Thoracic aorta (tissue), 2 donors: ENCODE measurements around the gene ACTG1. TPM values are rescaled to one million over a fixed set of nuclear protein-coding genes. Genes with fewer than 3 reads are reported as not detected.

Experiments
- ATAC-seq: fragments of 150-250 bp; one replicate; pipeline ENCODE4 v1.8.0; 2017; ENCODE audit warnings: low read depth; ENCODE audit not compliant: insufficient number of reproducible peaks, low FRiP score
- DNase-seq: peaks from one replicate; pipeline ENCODE4 v3.0.0-alpha.2; 2020; ENCODE audit warnings: low spot score
- H3K27ac ChIP-seq, 2 donors: fragments of 200-600 bp; sonication (generic); 1 replicate in 1 of 2; 2 replicates in 1 of 2; pipeline ENCODE4 v1.5.1; 2016; ENCODE audit warnings: mild to moderate bottlenecking in 2 of 2, moderate library complexity in 2 of 2
- H3K27me3 ChIP-seq: fragments of 200-600 bp; sonication (generic); replicated peaks from 2 replicates; pipeline ENCODE4 v1.6.0; 2016; ENCODE audit warnings: mild to moderate bottlenecking; ENCODE audit not compliant: insufficient read depth
- H3K36me3 ChIP-seq: fragments of 200-600 bp; sonication (generic); one replicate; pipeline ENCODE4 v1.5.1; 2016
- H3K4me1 ChIP-seq, 2 donors: fragments of 200-600 bp; sonication (generic); 1 replicate in 1 of 2; 2 replicates in 1 of 2; pipeline versions ENCODE4 v1.5.1 to v1.6.0; 2016; ENCODE audit warnings: low read depth in 2 of 2, mild to moderate bottlenecking in 1 of 2; ENCODE audit not compliant: control insufficient read depth in 1 of 2
- H3K4me3 ChIP-seq: fragments of 200-600 bp; sonication (generic); 2 replicates; pipeline ENCODE4 v1.5.1; 2016; ENCODE audit warnings: mild to moderate bottlenecking
- H3K9me3 ChIP-seq: fragments of 200-600 bp; sonication (generic); 2 replicates; pipeline ENCODE4 v1.5.1; 2016
- total RNA-seq, 2 donors: library from RNA; depleted of rRNA; stranded (reverse); fragments of >200 nt; gene quantifications; one replicate each; pipeline versions ENCODE4 v1.1.0 to v1.2.3, GENCODE V29; 2016
- TF ChIP-seq, protein P1 (sequence below): fragments of 200-600 bp; sonication (generic); IDR thresholded peaks from one replicate; pipeline ENCODE4 v1.5.1; 2019; ENCODE audit warnings: antibody characterized with exemption

The ACTG1 gene
- total RNA-seq, 2 donors from 2014 or later, result 4,421 to 4,935 TPM

DNA sequence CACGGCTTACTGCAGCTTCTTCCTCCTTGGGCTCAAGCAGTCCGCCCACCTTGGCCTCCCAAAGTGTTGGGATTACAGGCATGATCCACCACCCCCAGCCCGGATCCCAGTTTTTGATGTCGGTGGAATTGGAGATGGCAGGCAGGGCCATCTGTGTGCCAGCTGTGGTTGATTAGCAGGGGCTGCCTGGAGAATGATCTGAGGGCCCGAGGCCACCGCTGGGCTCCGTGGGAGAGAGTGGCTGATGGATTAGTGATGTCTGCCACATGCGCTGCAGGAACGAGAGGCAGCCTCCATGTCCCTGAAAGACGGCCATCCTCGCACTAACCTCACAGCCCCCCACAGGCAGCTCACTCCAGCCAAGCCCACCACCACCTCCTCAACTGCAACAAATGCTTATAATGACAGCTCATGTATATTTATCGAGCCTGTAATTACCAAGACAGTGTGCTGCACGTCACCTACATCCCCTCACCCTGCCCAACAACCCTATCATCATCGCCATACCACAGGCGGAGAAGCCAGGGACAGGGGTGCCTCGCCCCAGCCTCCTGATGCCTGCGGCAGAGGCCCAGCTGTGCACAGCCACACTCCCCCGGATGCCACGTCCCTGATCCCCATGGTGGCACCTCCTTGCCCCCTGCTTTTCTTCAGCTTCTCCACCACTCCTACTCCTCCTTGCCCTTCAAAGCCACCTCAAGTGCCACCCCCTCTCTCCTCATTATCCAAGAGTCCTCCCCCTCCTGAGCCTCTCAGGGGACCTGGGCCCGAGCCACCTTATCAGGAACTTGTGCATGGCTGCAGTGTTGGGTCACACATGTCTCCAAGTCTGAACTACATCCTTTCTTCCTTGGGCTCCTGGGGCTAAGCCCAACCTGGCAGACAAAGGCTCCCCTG lies 33.2 kb downstream of the ACTG1 start:
- no peak overlapping the region for H3K4me3 ChIP-seq
- TF ChIP-seq, protein P1, sequence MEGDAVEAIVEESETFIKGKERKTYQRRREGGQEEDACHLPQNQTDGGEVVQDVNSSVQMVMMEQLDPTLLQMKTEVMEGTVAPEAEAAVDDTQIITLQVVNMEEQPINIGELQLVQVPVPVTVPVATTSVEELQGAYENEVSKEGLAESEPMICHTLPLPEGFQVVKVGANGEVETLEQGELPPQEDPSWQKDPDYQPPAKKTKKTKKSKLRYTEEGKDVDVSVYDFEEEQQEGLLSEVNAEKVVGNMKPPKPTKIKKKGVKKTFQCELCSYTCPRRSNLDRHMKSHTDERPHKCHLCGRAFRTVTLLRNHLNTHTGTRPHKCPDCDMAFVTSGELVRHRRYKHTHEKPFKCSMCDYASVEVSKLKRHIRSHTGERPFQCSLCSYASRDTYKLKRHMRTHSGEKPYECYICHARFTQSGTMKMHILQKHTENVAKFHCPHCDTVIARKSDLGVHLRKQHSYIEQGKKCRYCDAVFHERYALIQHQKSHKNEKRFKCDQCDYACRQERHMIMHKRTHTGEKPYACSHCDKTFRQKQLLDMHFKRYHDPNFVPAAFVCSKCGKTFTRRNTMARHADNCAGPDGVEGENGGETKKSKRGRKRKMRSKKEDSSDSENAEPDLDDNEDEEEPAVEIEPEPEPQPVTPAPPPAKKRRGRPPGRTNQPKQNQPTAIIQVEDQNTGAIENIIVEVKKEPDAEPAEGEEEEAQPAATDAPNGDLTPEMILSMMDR, result no peak
- no peaks in the 10 kb centered on the region for H3K36me3 ChIP-seq
- no peak for ATAC-seq
- H3K27me3 ChIP-seq, result no peaks in the 10 kb centered on the region
- H3K27ac ChIP-seq, result no peak overlapping the region
- peaks cover 6 to 32% of the 10 kb centered on the region in 2 donors for H3K4me1 ChIP-seq
- DNase-seq, result no peak
- no peaks in the 10 kb centered on the region for H3K9me3 ChIP-seq

DNA sequence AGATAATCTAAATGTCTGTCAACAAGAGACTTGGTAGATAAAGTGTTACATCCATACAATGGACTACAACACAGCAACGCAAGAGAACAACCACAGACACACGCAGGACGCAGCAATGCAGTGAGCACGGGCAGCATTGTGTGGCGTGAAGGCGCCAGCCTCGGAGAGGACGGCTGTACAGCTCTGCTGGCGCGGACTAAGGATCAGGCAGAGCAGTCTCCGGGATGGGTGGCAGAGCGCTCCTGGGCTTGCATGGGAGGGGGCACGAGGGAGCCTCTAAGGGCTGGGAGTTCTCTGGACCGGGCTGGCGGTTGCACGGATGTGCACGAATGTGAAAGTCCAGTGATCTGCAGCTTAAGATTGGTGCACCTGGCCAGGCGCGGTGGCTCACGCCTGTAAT lies 34.5 kb downstream of the ACTG1 start:
- H3K27ac ChIP-seq, result no peak overlapping the region
- peaks cover 3 to 22% of the 10 kb centered on the region in 2 donors for H3K4me1 ChIP-seq
- no peak for ATAC-seq
- no peak for DNase-seq
- no peaks in the 10 kb centered on the region for H3K27me3 ChIP-seq
- no peaks in the 10 kb centered on the region for H3K36me3 ChIP-seq
- H3K9me3 ChIP-seq, result no peaks in the 10 kb centered on the region
- TF ChIP-seq, protein P1, result no peak
- no peak overlapping the region for H3K4me3 ChIP-seq

DNA sequence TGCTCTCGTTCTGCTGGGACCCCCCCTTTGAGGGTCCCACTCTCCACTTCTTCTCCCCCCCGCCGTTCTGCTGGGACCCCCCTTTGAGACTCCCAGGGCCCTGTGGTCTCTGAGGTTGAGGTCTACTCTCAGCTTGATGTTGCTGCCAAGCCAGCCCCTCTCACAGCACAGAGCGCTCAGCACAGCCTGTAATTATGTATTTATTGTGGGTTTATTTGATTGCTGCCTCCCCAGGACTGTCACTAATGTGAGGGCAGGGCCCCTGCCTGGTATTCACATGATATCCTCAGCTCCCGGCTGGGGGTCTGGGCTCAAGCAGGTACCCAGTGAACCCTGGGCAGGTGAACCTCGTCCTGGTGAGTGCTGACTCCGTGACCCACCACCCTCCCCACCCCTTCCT lies 35.4 kb downstream of the ACTG1 start:
- Histone ChIP-seq H3K36me3 (no peaks in the 10 kb centered on the region), H3K27me3 (no peaks in the 10 kb centered on the region), H3K4me1 (peaks cover 3 to 19% of the 10 kb centered on the region in 2 donors), H3K27ac (no peak overlapping the region), H3K4me3 (no peak overlapping the region), H3K9me3 (no peaks in the 10 kb centered on the region)
- no peak for DNase-seq
- TF ChIP-seq, protein P1, result no peak
- ATAC-seq, result no peak

DNA sequence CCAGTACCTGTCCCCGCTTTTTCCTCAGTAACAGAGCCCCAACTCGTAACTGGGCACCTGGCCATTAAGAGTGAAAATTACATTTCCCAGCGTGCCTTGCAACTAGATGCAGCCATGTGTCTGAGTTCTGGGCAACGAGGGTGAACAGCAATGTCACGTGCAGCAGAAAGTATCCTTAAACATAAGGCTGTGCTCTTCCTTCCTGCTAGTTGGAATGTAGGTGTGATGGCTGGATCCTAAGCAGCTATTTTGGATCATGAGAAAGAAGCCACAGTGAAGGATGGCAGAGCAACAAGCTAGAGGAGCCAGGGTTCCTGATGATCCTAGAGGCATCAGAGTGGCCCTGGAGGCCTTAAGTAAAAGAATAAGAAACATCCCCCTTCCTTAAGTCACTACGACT lies 36.0 kb downstream of the ACTG1 start:
- Histone ChIP-seq H3K27me3 (no peaks in the 10 kb centered on the region), H3K36me3 (no peaks in the 10 kb centered on the region), H3K27ac (no peak overlapping the region), H3K4me3 (no peak overlapping the region), H3K4me1 (peaks cover under 1 to 19% of the 10 kb centered on the region in 2 donors), H3K9me3 (no peaks in the 10 kb centered on the region)
- TF ChIP-seq, protein P1, result no peak
- DNase-seq (no peak), ATAC-seq (no peak)

DNA sequence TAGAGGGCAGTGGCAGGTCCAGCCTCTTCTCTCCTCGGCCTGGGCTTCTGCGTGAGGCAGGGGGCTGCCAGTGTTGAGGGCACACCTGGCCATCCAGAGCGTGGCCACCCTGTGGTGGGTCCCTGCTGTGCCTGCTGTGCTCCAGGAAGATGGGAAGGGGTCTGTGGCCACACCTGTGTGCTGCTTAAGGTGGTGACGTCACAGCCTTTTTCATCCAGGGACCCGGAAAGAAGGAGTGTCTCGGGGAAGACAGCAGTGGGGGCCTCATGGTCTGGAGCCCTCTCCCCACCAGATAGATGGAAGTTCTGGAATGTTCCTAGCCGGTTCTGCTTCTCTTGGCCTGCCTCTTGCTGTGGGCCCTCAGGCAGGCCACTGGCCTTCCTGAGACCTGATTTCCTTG lies 36.5 kb downstream of the ACTG1 start:
- H3K9me3 ChIP-seq, result no peaks in the 10 kb centered on the region
- DNase-seq (no peak), ATAC-seq (no peak)
- TF ChIP-seq, protein P1, result no peak
- peaks cover 0 to 18% of the 10 kb centered on the region in 2 donors for H3K4me1 ChIP-seq
- no peak overlapping the region for H3K4me3 ChIP-seq
- no peaks in the 10 kb centered on the region for H3K27me3 ChIP-seq
- no peaks in the 10 kb centered on the region for H3K36me3 ChIP-seq
- H3K27ac ChIP-seq, result no peak overlapping the region
